ENCODE results near the gene PACSIN2.

Gene PACSIN2

DNA sequence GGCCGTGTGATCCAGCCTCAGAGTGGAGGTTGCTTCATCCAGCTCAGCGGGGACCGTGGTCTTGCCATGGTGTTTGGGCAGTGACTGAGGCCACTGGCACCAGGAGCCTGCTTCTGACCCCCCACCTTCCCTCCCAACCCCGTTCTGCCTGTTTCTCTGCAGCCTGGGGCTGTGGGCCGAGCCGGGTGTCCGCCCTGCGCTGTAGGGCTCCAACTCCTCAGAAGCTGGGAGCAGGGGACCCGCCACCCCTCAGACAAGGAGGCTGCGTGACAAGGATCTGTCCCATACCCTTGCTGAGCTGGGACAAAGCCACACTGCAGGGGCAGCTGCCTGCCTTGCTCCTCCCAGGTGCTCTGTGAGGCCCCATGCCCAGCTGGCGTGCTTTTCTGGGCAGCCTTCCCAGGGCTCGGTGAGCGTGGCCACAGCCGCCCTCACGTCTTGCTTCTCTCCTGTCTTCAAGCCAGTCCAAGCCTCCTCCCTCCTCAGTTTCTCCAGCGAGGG lies 146.1 kb downstream of the PACSIN2 start:
- TF ChIP-seq SIN3A (IDR thresholded peaks at IDR 0.05; ENCODE audit: borderline replicate concordance, insufficient read depth, low read length) = no peak
- TF ChIP-seq, protein P1, sequence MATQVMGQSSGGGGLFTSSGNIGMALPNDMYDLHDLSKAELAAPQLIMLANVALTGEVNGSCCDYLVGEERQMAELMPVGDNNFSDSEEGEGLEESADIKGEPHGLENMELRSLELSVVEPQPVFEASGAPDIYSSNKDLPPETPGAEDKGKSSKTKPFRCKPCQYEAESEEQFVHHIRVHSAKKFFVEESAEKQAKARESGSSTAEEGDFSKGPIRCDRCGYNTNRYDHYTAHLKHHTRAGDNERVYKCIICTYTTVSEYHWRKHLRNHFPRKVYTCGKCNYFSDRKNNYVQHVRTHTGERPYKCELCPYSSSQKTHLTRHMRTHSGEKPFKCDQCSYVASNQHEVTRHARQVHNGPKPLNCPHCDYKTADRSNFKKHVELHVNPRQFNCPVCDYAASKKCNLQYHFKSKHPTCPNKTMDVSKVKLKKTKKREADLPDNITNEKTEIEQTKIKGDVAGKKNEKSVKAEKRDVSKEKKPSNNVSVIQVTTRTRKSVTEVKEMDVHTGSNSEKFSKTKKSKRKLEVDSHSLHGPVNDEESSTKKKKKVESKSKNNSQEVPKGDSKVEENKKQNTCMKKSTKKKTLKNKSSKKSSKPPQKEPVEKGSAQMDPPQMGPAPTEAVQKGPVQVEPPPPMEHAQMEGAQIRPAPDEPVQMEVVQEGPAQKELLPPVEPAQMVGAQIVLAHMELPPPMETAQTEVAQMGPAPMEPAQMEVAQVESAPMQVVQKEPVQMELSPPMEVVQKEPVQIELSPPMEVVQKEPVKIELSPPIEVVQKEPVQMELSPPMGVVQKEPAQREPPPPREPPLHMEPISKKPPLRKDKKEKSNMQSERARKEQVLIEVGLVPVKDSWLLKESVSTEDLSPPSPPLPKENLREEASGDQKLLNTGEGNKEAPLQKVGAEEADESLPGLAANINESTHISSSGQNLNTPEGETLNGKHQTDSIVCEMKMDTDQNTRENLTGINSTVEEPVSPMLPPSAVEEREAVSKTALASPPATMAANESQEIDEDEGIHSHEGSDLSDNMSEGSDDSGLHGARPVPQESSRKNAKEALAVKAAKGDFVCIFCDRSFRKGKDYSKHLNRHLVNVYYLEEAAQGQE (IDR thresholded peaks at IDR 0.05; ENCODE audit: insufficient read depth in 1 of 2, low read depth in 2 of 2, low read length in 2 of 2) = no peak
- TF ChIP-seq POLR2AphosphoS5 (IDR thresholded peaks at IDR 0.05; ENCODE audit: low read depth, low read length) = no peak
- TF ChIP-seq FOXP2 (optimal IDR thresholded peaks at IDR 0.05; ENCODE audit: borderline replicate concordance, extremely low read depth, extremely low read length, insufficient read depth) = no peak
- no peak for TF ChIP-seq TAF1 (IDR thresholded peaks at IDR 0.05; ENCODE audit: borderline replicate concordance, insufficient read depth, low read length)

DNA sequence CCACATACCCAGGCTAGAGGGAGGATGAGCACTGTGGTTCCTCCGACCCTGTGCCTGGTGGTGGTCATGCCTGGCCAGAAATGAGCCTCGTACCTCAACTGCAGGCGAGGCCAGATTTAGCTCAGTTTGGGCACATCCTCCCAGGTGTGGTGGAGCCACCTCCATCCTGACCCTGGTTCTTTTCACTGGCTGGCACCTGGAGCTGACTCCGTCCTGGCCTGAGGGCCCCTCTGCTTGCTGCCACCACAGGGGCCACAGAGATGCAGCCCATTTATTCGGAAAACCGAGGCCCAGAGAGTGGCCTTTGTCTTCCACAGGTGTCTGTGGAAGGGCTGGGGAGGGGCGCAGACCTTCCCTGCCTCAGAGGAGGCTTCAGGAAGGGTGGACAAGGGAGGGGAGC lies 148.8 kb downstream of the PACSIN2 start:
- no peak for TF ChIP-seq POLR2AphosphoS5 (IDR thresholded peaks at IDR 0.05; ENCODE audit: low read depth, low read length)
- no peak for TF ChIP-seq SIN3A (IDR thresholded peaks at IDR 0.05; ENCODE audit: borderline replicate concordance, insufficient read depth, low read length)
- TF ChIP-seq FOXP2 (optimal IDR thresholded peaks at IDR 0.05; ENCODE audit: borderline replicate concordance, extremely low read depth, extremely low read length, insufficient read depth) = no peak
- TF ChIP-seq, protein P1 (IDR thresholded peaks at IDR 0.05; ENCODE audit: insufficient read depth in 1 of 2, low read depth in 2 of 2, low read length in 2 of 2) = no peak
- no peak for TF ChIP-seq TAF1 (IDR thresholded peaks at IDR 0.05; ENCODE audit: borderline replicate concordance, insufficient read depth, low read length)

DNA sequence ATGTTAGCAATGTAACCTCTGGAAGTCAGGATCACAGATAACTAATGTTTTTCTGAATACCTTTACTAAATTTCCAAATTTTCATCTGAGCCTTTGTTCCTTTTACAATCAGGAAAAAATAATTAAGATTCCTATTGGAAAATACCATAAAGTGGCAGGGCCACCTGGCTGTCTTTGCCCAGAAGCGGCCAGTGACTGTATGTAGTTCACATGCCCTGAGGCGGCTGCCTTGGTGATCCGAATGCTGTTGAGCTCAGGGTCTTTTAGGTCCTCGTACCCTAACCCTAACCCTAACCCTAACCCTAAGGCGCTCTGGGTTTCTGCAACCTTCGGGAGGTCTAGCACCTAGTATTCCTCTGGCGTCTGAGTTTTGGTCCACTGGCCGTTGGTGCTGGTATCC lies 149.4 kb downstream of the PACSIN2 start:
- no peak for TF ChIP-seq SIN3A (IDR thresholded peaks at IDR 0.05; ENCODE audit: borderline replicate concordance, insufficient read depth, low read length)
- TF ChIP-seq, protein P1 (IDR thresholded peaks at IDR 0.05; ENCODE audit: insufficient read depth in 1 of 2, low read depth in 2 of 2, low read length in 2 of 2) = no peak
- no peak for TF ChIP-seq TAF1 (IDR thresholded peaks at IDR 0.05; ENCODE audit: borderline replicate concordance, insufficient read depth, low read length)
- TF ChIP-seq FOXP2 (optimal IDR thresholded peaks at IDR 0.05; ENCODE audit: borderline replicate concordance, extremely low read depth, extremely low read length, insufficient read depth) = no peak
- TF ChIP-seq POLR2AphosphoS5 (IDR thresholded peaks at IDR 0.05; ENCODE audit: low read depth, low read length) = no peak

DNA sequence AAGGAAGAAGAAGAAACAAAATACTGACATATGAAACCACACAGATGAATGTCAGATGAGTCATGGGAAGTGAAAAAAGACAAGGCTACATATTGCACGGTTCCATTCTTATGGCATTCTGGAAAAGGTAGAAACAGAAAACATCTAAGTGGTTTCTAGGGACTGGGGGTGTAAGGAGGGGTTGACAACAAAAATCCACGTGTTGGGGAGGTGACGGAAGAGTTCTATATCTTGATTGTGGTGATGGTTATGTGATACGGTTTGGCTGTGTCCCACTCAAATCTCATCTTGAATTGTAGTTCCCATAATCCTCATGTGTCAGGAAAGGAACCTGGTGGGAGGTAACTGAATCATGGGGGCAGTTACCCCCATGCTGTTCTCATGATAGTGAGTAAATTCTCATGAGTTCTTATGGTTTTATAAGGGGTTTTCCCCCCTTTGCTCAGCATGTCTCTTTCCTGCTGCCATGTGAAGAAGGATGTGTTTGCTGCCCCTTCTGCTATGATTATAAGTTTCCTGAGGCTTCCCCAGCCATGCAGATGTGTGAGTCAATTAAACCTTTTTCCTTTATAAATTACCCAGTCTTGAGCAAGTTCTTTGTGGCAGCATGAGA lies 151.5 kb downstream of the PACSIN2 start:
- TF ChIP-seq POLR2AphosphoS5 (IDR thresholded peaks at IDR 0.05; ENCODE audit: low read depth, low read length) = no peak
- TF ChIP-seq FOXP2 (optimal IDR thresholded peaks at IDR 0.05; ENCODE audit: borderline replicate concordance, extremely low read depth, extremely low read length, insufficient read depth) = no peak
- TF ChIP-seq, protein P1 (IDR thresholded peaks at IDR 0.05; ENCODE audit: insufficient read depth in 1 of 2, low read depth in 2 of 2, low read length in 2 of 2) = no peak
- TF ChIP-seq SIN3A (IDR thresholded peaks at IDR 0.05; ENCODE audit: borderline replicate concordance, insufficient read depth, low read length) = no peak
- TF ChIP-seq TAF1 (IDR thresholded peaks at IDR 0.05; ENCODE audit: borderline replicate concordance, insufficient read depth, low read length) = no peak

Measured in PFSK-1 (cell line).